Endothelial cell of umbilical vein (primary cell): ENCODE measurements around the gene COX7A2L. TPM values are rescaled to one million over a fixed set of nuclear protein-coding genes. Genes with fewer than 3 reads are reported as not detected.
A peak's percentile ranks its signal among the peaks of the same experiment; 100 is the strongest.

Experiments
- BruUV-seq: library from RNA; stranded (reverse); fragments of 400-500 nt; replicated peaks from 2 replicates; lab custom pipeline; 2021; lab: Mats Ljungman, UMichigan
- CTCF ChIA-PET: fragments of 300-600, 350-600 bp; sonication (Branson Sonifier 250); formaldehyde crosslinking; loops from one replicate; lab custom pipeline; 2021; ENCODE audit warnings: antibody characterized with exemption, inconsistent platforms; lab: Charles Lee
- POLR2A ChIA-PET: fragments of 300-600, 350-600 bp; sonication (Branson Sonifier 250); formaldehyde crosslinking; loops from one replicate; lab custom pipeline; 2021; ENCODE audit warnings: antibody characterized with exemption, inconsistent platforms; lab: Charles Lee
- DNase-seq: peaks from one replicate; pipeline ENCODE4 v3.0.0-alpha.2; 2011; ENCODE audit warnings: low read depth, low spot score
- FAIRE-seq: peaks from 2 replicates; lab custom pipeline; 2011; peaks lifted over from hg19 to GRCh38; lab: Jason Lieb, UNC
- H2AFZ ChIP-seq: 2 replicates; pipeline ENCODE4 v1.6.0; 2012; ENCODE audit warnings: low read depth, low read length, control low read depth, inconsistent platforms
- H3K27ac ChIP-seq: 2 replicates; pipeline ENCODE4 v1.5.1; 2011; ENCODE audit warnings: low read depth, mild to moderate bottlenecking, control low read depth, low read length, moderate library complexity; ENCODE audit not compliant: insufficient read depth
- H3K27me3 ChIP-seq, 2 experiments: 2 replicates each; pipeline versions ENCODE4 v1.6.0 to v1.6.1; 2011; ENCODE audit warnings: low read length in 2 of 2, mixed read lengths in 1 of 2; ENCODE audit not compliant: control insufficient read depth in 2 of 2, insufficient read depth in 2 of 2
- H3K36me3 ChIP-seq, 2 experiments: 2 replicates in 1 of 2; 3 replicates in 1 of 2; pipeline ENCODE4 v1.5.1; 2011; ENCODE audit warnings: low read length in 2 of 2, mild to moderate bottlenecking in 1 of 2, moderate library complexity in 1 of 2; ENCODE audit not compliant: control insufficient read depth in 2 of 2, insufficient read depth in 2 of 2; ENCODE audit errors: extremely low read depth in 1 of 2
- H3K4me1 ChIP-seq: 3 replicates; pipeline ENCODE4 v1.5.1; 2011; ENCODE audit warnings: mild to moderate bottlenecking, low read length; ENCODE audit not compliant: control insufficient read depth, insufficient read depth; ENCODE audit errors: extremely low read depth
- H3K4me2 ChIP-seq: 2 replicates; pipeline ENCODE4 v1.6.1; 2011; ENCODE audit warnings: low read length, control low read depth, mixed read lengths; ENCODE audit not compliant: insufficient read depth
- H3K4me3 ChIP-seq, 3 experiments: fragments of 200-600 bp in 1 of 3; sonication (generic), shearing (Covaris generic) in 1 of 3; replicated peaks in 1 of 3; 2 replicates each; pipeline ENCODE4 v1.5.1; 2011 to 2016; ENCODE audit warnings: control low read depth in 3 of 3, low read length in 3 of 3, mild to moderate bottlenecking in 2 of 3, inconsistent platforms in 1 of 3, low read depth in 1 of 3, moderate library complexity in 1 of 3; ENCODE audit not compliant: insufficient read depth in 1 of 3
- H3K79me2 ChIP-seq: 2 replicates; pipeline ENCODE4 v1.6.0; 2012; ENCODE audit warnings: low read length, inconsistent platforms; ENCODE audit not compliant: control insufficient read depth, insufficient read depth
- H3K9ac ChIP-seq: replicated peaks from 2 replicates; pipeline ENCODE3; 2011; ENCODE audit warnings: low read length, control low read depth; ENCODE audit not compliant: insufficient read depth; ENCODE audit errors: extremely low read depth
- H3K9me1 ChIP-seq: replicated peaks from 3 replicates; pipeline ENCODE4 v1.6.0; 2011; ENCODE audit warnings: mild to moderate bottlenecking, low read length; ENCODE audit not compliant: control insufficient read depth, insufficient read depth; ENCODE audit errors: extremely low read depth
- H3K9me3 ChIP-seq: replicated peaks from 2 replicates; pipeline ENCODE4 v1.5.1; 2012; ENCODE audit warnings: low read length, inconsistent platforms; ENCODE audit not compliant: control insufficient read depth, insufficient read depth
- H4K20me1 ChIP-seq: replicated peaks from 2 replicates; pipeline ENCODE3; 2011; ENCODE audit warnings: mild to moderate bottlenecking, low read length; ENCODE audit not compliant: control insufficient read depth, insufficient read depth; ENCODE audit errors: extremely low read depth
- EZH2 ChIP-seq: IDR thresholded peaks from 2 replicates; pipeline ENCODE4 v1.6.1; 2012; ENCODE audit warnings: borderline replicate concordance, low read depth, mild to moderate bottlenecking, moderate library complexity, low read length, inconsistent platforms; ENCODE audit not compliant: severe bottlenecking
- FOS ChIP-seq: IDR thresholded peaks from 2 replicates; pipeline ENCODE4 v1.6.1; 2011; ENCODE audit warnings: mild to moderate bottlenecking, low read length, moderate library complexity, borderline replicate concordance; ENCODE audit not compliant: insufficient read depth
- GATA2 ChIP-seq: IDR thresholded peaks from 2 replicates; pipeline ENCODE4 v1.7.0; 2011; ENCODE audit warnings: low read depth, mild to moderate bottlenecking, moderate library complexity, mixed read lengths, low read length; ENCODE audit not compliant: insufficient read length, insufficient read depth
- JUN ChIP-seq: IDR thresholded peaks from 2 replicates; pipeline ENCODE4 v1.6.1; 2011; ENCODE audit warnings: borderline replicate concordance, low read depth; ENCODE audit not compliant: insufficient read length, insufficient read depth
- MYC ChIP-seq: IDR thresholded peaks from one replicate; pipeline ENCODE4 v1.6.1; 2011; ENCODE audit warnings: mild to moderate bottlenecking, low read depth, low read length
- POLR2A ChIP-seq: IDR thresholded peaks from 2 replicates; pipeline ENCODE4 v1.6.1; 2012; ENCODE audit warnings: low read depth, mild to moderate bottlenecking, control low read depth, low read length
- POLR2AphosphoS5 ChIP-seq: IDR thresholded peaks from 2 replicates; pipeline ENCODE4 v1.6.1; 2012; ENCODE audit warnings: low read depth, mild to moderate bottlenecking, control low read depth, low read length, moderate library complexity; ENCODE audit not compliant: insufficient read depth
- dilution Hi-C: fragments of 300-500 bp; cut with MboI; formaldehyde crosslinking; loops from one replicate; pipeline ENCODE4 v1.15.0; 2019; ENCODE audit warnings: low sequenced_read_pairs; ENCODE audit not compliant: extremely low pct_ligation_motif_present
- intact Hi-C: fragments of 100-400 bp; cut with micrococcal nuclease; formaldehyde crosslinking; loops from one replicate; pipeline ENCODE4 v1.10.0; 2022
- polyA plus RNA-seq, 4 experiments: library from polyadenylated mRNA; depleted of rRNA in 3 of 4; stranded (reverse) in 3 of 4; unstranded in 1 of 4; fragments of >200 nt; gene quantifications; 2 replicates each; pipeline versions ENCODE4 v1.2.1 to v1.2.3, GENCODE V29; 2011 to 2012; ENCODE audit warnings: missing spikeins in 1 of 4
- total RNA-seq: library from RNA; stranded (reverse); gene quantifications from 2 replicates; pipeline ENCODE4 v1.2.3, GENCODE V29; 2021
- TF ChIP-seq, protein P1 (sequence below): IDR thresholded peaks from 2 replicates; pipeline ENCODE4 v1.6.1; 2011; ENCODE audit not compliant: insufficient read depth, insufficient read length
- TF ChIP-seq, protein P2 (sequence below), 2 donors: IDR thresholded peaks; 1 replicate in 1 of 2; 2 replicates in 1 of 2; pipeline ENCODE4 v1.5.1; 2011; ENCODE audit warnings: low read length in 2 of 2, mild to moderate bottlenecking in 2 of 2, moderate library complexity in 2 of 2, control low read depth in 1 of 2, inconsistent platforms in 1 of 2, low read depth in 1 of 2; ENCODE audit not compliant: insufficient read depth in 1 of 2; ENCODE audit errors: extremely low read depth in 1 of 2

COX7A2L gene
- total and polyA plus RNA-seq, 2 donors (not counting 3 experiments of a cell fraction or from before 2014, with no cell fraction given), result 94.2 to 119 TPM

DNA sequence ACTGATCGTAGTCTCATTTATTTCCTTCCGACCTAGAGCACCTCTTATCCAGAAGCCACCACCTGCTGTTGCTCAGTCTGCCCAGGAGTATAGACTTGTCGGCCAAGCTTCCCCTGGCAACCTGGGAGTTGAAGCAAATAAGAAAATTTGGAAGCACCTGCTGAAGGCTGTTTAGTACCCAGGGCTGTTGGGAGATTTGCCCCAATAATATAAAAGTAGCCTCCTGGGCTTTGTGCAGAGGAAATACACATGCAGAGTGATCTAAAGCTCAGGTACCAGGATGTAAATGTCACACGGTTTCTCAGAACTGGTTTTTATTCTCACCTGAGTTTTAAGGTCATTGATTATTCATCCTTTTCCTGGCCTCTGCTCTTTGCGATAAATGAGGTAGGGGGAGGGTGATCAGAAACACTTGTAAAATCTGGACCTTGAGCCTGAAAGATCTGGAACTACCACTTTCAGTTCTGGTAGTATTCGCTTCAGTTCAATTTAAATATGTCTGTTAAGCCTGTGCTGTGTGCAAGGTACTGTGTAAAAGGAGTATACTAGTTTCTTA, 789 bp upstream of the COX7A2L start:
- Histone ChIP-seq H3K4me3 (peak overlapping the region in 2 of 3 experiments; percentile 8 to 58), H2AFZ (peak overlapping the region; percentile 88), H4K20me1 (no peaks in the 10 kb centered on the region), H3K9ac (peak overlapping the region; percentile 25), H3K79me2 (peaks cover 38% of the 10 kb centered on the region), H3K4me2 (peak overlapping the region; percentile 85), H3K27me3 (peaks cover 1 to 2% of the 10 kb centered on the region in 2 experiments), H3K27ac (no peak overlapping the region), H3K36me3 (no peaks in the 10 kb centered on the region), H3K9me1 (no peaks in the 10 kb centered on the region), H3K4me1 (peaks cover 18% of the 10 kb centered on the region), H3K9me3 (no peaks in the 10 kb centered on the region)
- ChIA-PET CTCF (no interaction called here), POLR2A (no interaction called here)
- TF ChIP-seq FOS (no peak), EZH2 (no peak), JUN (no peak), POLR2A (no peak), POLR2AphosphoS5 (no peak), GATA2 (no peak), MYC (no peak)
- TF ChIP-seq, protein P1, sequence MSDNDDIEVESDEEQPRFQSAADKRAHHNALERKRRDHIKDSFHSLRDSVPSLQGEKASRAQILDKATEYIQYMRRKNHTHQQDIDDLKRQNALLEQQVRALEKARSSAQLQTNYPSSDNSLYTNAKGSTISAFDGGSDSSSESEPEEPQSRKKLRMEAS, result no peak
- TF ChIP-seq, protein P2, sequence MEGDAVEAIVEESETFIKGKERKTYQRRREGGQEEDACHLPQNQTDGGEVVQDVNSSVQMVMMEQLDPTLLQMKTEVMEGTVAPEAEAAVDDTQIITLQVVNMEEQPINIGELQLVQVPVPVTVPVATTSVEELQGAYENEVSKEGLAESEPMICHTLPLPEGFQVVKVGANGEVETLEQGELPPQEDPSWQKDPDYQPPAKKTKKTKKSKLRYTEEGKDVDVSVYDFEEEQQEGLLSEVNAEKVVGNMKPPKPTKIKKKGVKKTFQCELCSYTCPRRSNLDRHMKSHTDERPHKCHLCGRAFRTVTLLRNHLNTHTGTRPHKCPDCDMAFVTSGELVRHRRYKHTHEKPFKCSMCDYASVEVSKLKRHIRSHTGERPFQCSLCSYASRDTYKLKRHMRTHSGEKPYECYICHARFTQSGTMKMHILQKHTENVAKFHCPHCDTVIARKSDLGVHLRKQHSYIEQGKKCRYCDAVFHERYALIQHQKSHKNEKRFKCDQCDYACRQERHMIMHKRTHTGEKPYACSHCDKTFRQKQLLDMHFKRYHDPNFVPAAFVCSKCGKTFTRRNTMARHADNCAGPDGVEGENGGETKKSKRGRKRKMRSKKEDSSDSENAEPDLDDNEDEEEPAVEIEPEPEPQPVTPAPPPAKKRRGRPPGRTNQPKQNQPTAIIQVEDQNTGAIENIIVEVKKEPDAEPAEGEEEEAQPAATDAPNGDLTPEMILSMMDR (IDR thresholded peaks at IDR 0.05; ENCODE audit: extremely low read depth in 1 of 2, insufficient read depth in 1 of 2, low read depth in 1 of 2, low read length in 2 of 2), result no peak
- no peak for DNase-seq
- intact Hi-C loops (loop anchor here (1.0 to 2.0 kb wide), 6 partner anchors 33 to 315 kb away; partner anchors contain the start of gene EML4), dilution Hi-C loops (no loop called here)
- no peak for FAIRE-seq
- BruUV-seq, result no TSS peak
